ENCODE data around the gene TTC29.

Gene TTC29

GRCh38 chr4:146883070-146883469, 62.6 kb downstream of the TTC29 start:
- H3K27ac ChIP-seq: no peak overlapping the region
- TF ChIP-seq CTCF (conservative IDR thresholded peaks at IDR 0.05): no peak
- no peak for TF ChIP-seq ZFX (IDR thresholded peaks at IDR 0.05)

- TF ChIP-seq CTCF (conservative IDR thresholded peaks at IDR 0.05) (no peak), ZFX (IDR thresholded peaks at IDR 0.05) (no peak)
These were observed 88.4 kb downstream of the TTC29 start for GRCh38 chr4:146857298-146857697.

GRCh38 chr4:146855761-146856160, 89.9 kb downstream of the TTC29 start:
- no peak for TF ChIP-seq ZFX (IDR thresholded peaks at IDR 0.05)
- no peak for TF ChIP-seq CTCF (conservative IDR thresholded peaks at IDR 0.05)
- H3K27ac ChIP-seq: no peak overlapping the region

More at GRCh38 chr4:146857298-146857697, 88.4 kb downstream of the TTC29 start:
- H3K27ac ChIP-seq: no peak overlapping the region

GRCh38 chr4:146852360-146852759, 93.3 kb downstream of the TTC29 start:
- H3K27ac ChIP-seq: no peak overlapping the region
- TF ChIP-seq ZFX (IDR thresholded peaks at IDR 0.05): no peak
- TF ChIP-seq CTCF (conservative IDR thresholded peaks at IDR 0.05): no peak

- no peak overlapping the region for H3K27ac ChIP-seq
- no peak for TF ChIP-seq ZFX (IDR thresholded peaks at IDR 0.05)
- TF ChIP-seq CTCF (conservative IDR thresholded peaks at IDR 0.05): no peak
These were observed 98.3 kb downstream of the TTC29 start for GRCh38 chr4:146847345-146847744.

- TF ChIP-seq CTCF (conservative IDR thresholded peaks at IDR 0.05) (no peak), ZFX (IDR thresholded peaks at IDR 0.05) (no peak)
- no peak overlapping the region for H3K27ac ChIP-seq
These were observed 98.8 kb downstream of the TTC29 start for GRCh38 chr4:146846882-146847281.

GRCh38 chr4:146844761-146845160, 100.9 kb downstream of the TTC29 start:
- TF ChIP-seq ZFX (IDR thresholded peaks at IDR 0.05) (no peak), CTCF (conservative IDR thresholded peaks at IDR 0.05) (no peak)

More at GRCh38 chr4:146844761-146845160, 100.9 kb downstream of the TTC29 start:
- no peak overlapping the region for H3K27ac ChIP-seq
